ENCODE measurements around the gene RAMP2. TPM values are rescaled to one million over a fixed set of nuclear protein-coding genes. Genes with fewer than 3 reads are reported as not detected.
A peak's percentile ranks its signal among the peaks of the same experiment; 100 is the strongest.

Gene RAMP2
- total and polyA plus RNA-seq, 2 of the 4 experiments (the other 2 are of a cell fraction), result 0.18 to 2.5 TPM

DNA sequence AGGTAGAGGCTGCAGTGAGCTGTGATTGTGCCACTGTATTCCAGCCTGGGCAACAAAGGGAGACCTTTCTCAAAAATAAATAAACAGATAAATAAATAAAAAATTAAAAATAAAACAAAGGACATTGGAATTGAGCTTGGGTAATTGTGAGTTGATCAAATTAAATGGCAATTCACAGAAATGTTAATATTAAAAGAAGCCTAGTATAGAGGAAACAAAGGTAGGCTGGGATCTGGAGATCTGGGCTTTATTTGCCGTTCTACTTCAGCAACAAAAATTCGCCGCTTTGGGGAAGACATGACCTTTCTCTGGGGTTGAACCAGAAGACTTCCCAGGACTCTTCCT lies 11.9 kb downstream of the RAMP2 start:
- no CpG with 5 or more reads among the region's 3 CpGs for WGBS, 2 experiments (ENCODE audit: extremely low coverage in 2 of 2, insufficient read length in 1 of 2)
- peak overlapping the region; percentile 45; the same call in 1 of the 2 replicates for H2BK20ac ChIP-seq (ENCODE audit: low read depth, low read length)
- no peak for DNase-seq
- H4K8ac ChIP-seq (ENCODE audit: low read depth in 2 of 2, low read length in 2 of 2), result peak overlapping the region; percentile 81 to 97
- peak overlapping the region; percentile 99 for H4K5ac ChIP-seq (ENCODE audit: low read depth, low read length)
- peak overlapping the region; percentile 90 for H2AFZ ChIP-seq (replicated peaks; ENCODE audit: low read length, poor library complexity)
- no peaks in the 10 kb centered on the region for H3K9me3 ChIP-seq (ENCODE audit: control insufficient read depth, insufficient read depth, low read length)
- peak overlapping the region; percentile 80; the same call in 1 of the 2 replicates for H2BK120ac ChIP-seq (ENCODE audit: low read depth, low read length)
- peaks cover 16 to 34% of the 10 kb centered on the region in 2 experiments; a peak in 3 of 4 replicates for H3K79me1 ChIP-seq (ENCODE audit: low read depth in 1 of 2, low read length in 2 of 2)
- dilution Hi-C loops (cut with HindIII; ENCODE audit: low sequenced_read_pairs, unreplicated experiment) (no loop called here), in situ Hi-C loops (cut with MboI; ENCODE audit: low sequenced_read_pairs) (no loop called here), intact Hi-C loops (cut with micrococcal nuclease) (no loop called here)
- H3K4me2 ChIP-seq (ENCODE audit: low read depth, low read length), result peak overlapping the region; percentile 88
- H4K20me1 ChIP-seq (ENCODE audit: insufficient read depth, low read length), result no peaks in the 10 kb centered on the region
- H3K18ac ChIP-seq (ENCODE audit: low read depth, low read length), result peak overlapping the region; percentile 77
- H2AK9ac ChIP-seq (replicated peaks; ENCODE audit: low read depth, low read length, poor library complexity), result no peak overlapping the region
- H2AK5ac ChIP-seq (ENCODE audit: low read depth, low read length), result no peak overlapping the region
- H3K4me1 ChIP-seq (ENCODE audit: control insufficient read depth, insufficient read depth, low read length), result peaks cover 2% of the 10 kb centered on the region; the same call in 1 of the 2 replicates
- peak overlapping the region; percentile 89 for H3K4ac ChIP-seq (ENCODE audit: low read depth, low read length)
- peaks cover 7% of the 10 kb centered on the region; the same call in 1 of the 2 replicates for H3K9me1 ChIP-seq (ENCODE audit: insufficient read depth, low read length)
- ATAC-seq (ENCODE audit: low read depth), result peak; percentile 2; the same call in 1 of the 2 replicates
- H3K14ac ChIP-seq (replicated peaks; ENCODE audit: low read depth, low read length), result peak overlapping the region; percentile 92
- H3K27me3 ChIP-seq (ENCODE audit: control insufficient read depth, insufficient read depth, low read length), result no peaks in the 10 kb centered on the region
- ChIA-PET POLR2A (ENCODE audit: unreplicated experiment) (interaction anchor here (0.6 kb wide), 1 partner anchor 14 kb away, joined by 4 read pairs; no protein-coding TSS in a partner anchor), CTCF (interaction anchor here (1.5 kb wide), 1 partner anchor 10 kb away, joined by 8 read pairs; no protein-coding TSS in a partner anchor)
- H2BK5ac ChIP-seq (ENCODE audit: low read depth, low read length, poor library complexity, severe bottlenecking), result peak overlapping the region; percentile 86
- H2BK15ac ChIP-seq (ENCODE audit: low read depth, low read length), result no peak overlapping the region; the same call in 2 of the 3 replicates
- peaks cover 13% of the 10 kb centered on the region for H3K36me3 ChIP-seq (ENCODE audit: control insufficient read depth, insufficient read depth, low read length)
- H3K23ac ChIP-seq (ENCODE audit: low read depth, low read length), result peak overlapping the region; percentile 94; the same call in 1 of the 2 replicates
- no TSS peak for BruUV-seq (replicated peaks)
- TF ChIP-seq CHD1 (IDR thresholded peaks at IDR 0.05; ENCODE audit: low read depth, low read length), result no peak
- no peak for TF ChIP-seq BHLHE40 (IDR thresholded peaks at IDR 0.05; ENCODE audit: low read depth, low read length)
- no peak for TF ChIP-seq MXI1 (IDR thresholded peaks at IDR 0.05; ENCODE audit: borderline replicate concordance, low read depth, low read length)
- TF ChIP-seq SMC3 (IDR thresholded peaks at IDR 0.05; ENCODE audit: low read depth, low read length), result no peak
- no peak for TF ChIP-seq NFE2L2 (IDR thresholded peaks at IDR 0.05; ENCODE audit: low read depth, low read length)
- H3K27ac ChIP-seq (ENCODE audit: insufficient read depth, low read length), result peak overlapping the region; percentile 84
- H3K4me3 ChIP-seq (ENCODE audit: insufficient read depth, low read depth, low read length), result peak overlapping the region; percentile 84
- H3K9ac ChIP-seq (ENCODE audit: low read depth, low read length), result peak overlapping the region; percentile 80
- H4K91ac ChIP-seq (ENCODE audit: insufficient read depth, low read depth, low read length), result peak overlapping the region; percentile 77; the same call in 1 of the 2 replicates
- H3K56ac ChIP-seq (ENCODE audit: extremely low read depth, insufficient read depth, low read length), result peak overlapping the region; percentile 82
